ENCODE data around the gene DLEC1.

Gene DLEC1

DNA sequence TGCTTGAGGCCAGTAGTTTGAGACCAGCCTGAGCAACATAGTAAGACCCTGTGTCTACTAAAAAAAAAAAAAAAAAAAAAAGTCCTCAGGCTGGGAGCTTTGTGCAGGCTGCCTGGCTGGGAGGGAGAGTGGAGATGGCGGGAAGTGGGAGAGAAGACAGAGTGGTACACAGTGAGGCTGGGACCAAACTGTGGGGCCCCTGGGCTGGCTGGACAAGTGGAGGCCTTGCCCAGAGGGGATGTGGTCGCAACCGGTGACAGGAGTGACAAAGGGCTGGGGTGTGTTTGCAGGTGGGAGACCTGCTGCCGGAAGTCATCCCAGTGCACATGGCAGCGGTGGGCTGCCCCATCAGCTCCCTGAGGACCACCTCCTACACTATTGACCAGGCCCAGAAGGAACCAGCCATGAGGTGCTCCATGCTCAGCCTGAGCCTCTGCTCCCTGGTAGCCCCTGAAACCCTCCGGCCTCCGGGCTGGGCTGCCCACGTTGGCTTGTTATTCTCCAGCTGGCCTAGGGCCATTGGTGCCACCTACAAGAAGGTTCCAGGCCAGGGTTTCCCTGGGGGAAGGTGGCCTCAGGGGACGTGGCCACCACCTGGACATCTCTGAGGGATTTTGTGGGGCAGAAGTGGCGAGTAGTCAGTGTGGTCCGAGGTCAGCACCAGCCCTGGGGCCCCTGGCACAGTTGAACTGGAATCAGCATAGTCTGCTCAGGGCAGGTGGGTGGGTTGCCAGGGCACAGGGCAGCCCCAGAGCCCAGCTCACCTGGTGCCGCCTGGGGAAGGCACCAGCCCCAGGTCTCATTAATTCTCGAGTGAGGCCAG lies 75.3 kb downstream of the DLEC1 start:
- no peak for DNase-seq

DNA sequence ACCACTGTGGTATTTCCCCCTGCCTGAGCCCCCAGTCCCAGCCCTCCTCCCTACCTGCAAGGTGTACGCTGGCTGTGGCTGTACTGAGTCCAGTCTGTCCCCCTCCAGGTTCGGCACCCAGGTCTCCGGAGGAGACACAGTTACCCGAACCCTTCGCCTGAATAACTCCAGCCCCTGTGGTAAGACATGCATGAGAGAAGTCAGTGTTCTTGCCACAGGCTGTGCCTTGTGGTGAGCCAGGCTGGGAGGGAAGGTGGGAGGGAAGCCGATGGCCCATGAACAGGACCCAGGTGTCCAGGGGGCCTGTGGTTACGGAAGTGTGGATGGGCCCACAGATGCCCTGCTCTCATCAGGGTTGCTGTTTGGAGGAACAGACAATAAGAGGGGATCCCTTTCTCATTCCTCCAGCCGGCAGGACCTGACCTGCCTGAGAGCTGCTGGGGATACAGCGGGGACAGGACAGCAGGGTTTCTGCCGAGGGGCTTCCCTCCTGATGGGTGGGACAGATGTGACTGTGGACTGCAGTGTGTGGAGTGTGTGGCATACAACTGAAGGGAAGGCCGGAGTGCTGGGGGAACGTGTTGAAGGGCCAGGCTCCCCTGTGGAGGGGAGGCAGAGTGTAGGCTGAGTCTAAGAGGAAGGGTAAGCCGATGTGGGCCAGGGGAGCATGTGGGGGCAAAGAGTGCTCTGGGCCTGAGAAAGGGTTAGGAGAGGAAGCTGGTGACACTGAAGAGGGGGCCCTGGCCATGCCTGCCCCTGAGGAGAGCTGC lies 76.1 kb downstream of the DLEC1 start:
- peak; percentile 1 for DNase-seq

DNA sequence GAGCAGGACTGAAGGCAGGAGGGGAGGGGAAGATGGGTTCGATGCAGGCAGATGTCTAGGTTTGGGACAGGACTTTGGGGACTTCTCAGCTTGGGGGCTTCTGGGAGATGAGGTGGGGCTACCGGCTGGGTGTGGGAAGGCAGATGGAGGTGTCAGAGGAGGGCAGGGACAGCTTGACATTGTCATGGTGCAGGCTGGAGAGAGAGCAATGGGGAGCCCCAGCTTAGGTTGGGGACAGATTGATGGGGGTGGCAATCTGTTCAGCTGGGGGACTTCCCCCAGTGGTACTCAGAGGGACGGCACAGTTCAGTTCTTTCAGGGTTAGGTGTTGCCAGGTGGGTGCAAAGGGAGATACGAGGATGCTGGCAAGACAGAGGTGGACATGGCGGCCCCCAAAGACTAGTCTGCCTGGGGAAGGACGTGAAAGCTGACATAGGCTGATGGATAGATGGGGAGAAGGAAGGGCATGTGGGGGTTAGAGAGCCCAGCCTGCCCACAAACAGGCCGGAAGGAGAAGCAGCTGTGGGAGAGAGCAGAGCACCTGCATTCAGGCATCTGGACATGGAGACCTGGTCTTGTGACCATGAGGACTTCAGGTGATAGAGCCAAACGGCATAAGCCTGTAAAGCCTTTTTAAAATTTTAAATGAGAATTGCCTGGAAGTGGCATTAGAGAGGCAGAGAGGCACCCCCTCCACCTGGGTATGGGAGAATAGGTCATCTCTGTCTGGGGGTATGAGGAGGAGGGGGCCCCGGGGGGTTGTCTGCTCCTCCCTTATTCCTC lies 76.8 kb downstream of the DLEC1 start:
- DNase-seq, result no peak

DNA sequence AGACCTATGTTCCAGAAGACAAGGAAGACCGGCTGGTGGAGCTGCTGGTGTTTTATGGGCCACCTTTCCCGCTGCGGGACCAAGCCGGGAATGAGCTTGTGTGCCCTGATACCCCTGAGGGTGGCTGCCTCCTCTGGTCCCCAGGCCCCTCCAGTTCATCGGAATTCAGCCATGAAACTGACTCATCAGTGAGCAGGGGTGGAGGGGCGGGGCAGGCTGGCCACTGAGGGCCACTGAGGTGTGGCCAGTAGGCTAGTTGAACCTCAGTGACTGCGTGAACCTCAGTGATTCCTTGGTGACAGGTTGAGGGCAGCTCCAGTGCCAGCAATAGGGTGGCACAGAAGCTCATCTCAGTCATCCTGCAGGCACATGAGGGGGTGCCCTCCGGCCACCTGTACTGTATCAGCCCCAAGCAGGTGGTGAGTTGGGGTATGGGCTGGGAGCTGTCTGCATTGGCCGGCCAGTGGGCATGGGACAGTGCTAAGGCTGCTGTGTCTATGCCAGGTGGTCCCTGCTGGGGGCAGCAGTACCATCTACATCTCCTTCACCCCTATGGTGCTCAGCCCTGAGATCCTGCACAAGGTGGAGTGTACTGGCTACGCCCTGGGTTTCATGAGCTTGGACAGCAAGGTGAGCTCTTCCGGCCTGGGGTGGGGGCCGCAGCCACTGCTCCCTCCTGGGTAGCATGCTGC lies 77.6 kb downstream of the DLEC1 start:
- DNase-seq, result no peak

DNA sequence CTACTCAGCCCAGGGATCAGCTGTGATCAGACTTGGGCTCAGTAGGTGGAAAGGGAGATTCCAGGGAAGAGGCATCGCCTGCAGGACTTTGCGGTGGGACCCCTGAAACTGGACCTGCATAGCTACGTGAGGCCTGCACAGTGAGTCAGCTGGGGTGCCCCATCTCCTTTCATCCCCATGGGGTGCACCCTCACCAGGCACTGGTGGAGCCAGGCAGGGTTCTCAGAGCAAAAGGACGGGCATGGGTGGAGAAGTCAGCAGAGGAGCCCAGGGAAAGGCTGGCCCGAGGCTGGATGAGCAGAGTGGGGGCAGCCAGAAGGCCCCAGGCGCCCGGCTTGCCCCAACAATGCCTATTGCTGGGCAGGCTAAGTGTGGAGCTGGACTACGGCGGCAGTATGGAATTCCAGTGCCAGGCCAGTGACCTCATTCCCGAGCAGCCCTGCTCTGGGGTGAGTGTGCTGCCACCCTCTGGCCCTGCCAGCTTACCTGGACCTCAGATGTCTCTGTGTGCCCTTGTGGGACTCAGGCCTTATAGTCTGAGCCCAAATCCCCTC lies 78.2 kb downstream of the DLEC1 start:
- DNase-seq, result no peak

DNA sequence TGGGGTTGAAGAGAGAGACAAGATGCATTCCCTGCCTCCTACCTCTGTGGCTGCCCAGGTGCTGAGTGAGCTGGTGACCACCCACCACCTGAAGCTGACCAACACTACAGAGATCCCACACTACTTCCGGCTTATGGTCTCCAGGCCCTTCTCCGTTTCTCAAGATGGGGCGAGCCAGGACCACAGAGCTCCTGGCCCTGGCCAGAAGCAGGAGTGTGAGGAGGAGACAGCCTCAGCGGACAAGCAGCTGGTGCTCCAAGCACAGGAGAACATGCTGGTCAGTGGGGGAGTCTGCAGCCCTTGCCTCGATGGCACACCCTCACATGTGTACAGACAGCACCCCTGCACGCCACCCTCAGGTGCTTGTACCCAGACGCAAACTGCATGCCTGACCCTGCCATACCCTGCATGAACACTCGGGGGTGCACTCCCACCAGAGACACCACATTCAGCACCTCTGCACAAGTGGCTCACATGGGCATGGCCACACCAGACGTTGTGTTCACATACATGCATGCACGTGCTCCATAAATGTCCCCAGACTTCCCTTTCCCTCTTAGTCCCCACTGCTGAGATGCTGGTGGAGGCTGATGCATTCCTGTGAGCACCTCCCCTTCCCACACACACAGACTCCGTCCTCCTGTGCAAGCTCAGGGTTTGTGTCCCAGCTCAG lies 78.9 kb downstream of the DLEC1 start:
- peak; percentile 37 for DNase-seq

DNA sequence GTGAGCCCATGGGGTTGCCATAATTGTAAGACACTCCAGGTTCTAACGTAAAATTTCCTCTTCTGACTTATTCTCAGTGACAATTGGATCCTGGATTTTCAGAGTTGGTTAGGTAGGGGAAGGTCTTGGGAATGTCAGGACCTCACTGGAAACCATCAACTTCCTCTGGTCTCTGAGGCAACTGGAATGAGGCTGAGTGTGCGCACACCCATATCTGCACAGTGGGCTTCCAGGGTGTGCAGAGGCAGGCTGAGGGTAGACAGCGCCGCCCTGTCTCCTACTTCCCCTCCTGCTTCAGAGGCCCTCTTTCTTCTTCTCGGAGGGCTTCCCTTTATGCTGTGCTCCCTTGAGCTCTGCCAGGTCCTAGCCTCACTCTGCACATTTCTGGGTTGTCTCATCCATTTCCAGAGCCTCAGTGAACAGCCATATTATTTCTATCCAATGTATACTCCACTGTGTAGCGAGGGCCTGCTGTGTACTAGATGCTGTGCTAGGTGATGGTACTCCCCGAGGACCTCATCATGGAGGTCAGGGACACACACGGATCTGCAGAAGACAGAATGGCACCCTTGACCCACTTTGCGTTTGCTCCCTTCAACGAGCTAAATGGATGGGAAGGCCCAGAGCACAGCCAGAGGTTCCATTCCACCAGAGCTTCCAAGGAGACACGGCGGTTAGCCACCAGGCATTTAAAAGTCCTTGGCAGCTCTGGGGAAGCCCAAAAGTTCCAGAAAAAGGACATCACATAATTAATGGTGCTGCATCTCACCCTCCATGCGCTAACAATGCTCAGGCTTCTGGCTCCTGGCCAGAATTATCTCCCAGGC lies 79.6 kb downstream of the DLEC1 start:
- no peak for DNase-seq

DNA sequence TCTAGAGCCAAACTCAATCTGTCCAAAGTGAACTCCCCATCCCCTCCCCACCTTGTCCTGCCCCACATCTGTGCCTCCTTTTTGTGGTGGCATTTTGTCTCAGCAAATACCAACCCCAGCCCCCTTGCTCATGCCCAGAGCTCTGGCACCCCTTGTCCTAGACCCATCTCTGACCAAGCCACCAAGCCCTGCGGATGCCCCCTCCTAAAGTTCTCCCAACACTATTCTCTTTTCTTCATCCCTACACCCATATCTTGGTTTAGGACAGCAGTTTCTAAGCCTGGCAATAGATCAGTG lies 80.2 kb downstream of the DLEC1 start:
- DNase-seq, result no peak

DNA sequence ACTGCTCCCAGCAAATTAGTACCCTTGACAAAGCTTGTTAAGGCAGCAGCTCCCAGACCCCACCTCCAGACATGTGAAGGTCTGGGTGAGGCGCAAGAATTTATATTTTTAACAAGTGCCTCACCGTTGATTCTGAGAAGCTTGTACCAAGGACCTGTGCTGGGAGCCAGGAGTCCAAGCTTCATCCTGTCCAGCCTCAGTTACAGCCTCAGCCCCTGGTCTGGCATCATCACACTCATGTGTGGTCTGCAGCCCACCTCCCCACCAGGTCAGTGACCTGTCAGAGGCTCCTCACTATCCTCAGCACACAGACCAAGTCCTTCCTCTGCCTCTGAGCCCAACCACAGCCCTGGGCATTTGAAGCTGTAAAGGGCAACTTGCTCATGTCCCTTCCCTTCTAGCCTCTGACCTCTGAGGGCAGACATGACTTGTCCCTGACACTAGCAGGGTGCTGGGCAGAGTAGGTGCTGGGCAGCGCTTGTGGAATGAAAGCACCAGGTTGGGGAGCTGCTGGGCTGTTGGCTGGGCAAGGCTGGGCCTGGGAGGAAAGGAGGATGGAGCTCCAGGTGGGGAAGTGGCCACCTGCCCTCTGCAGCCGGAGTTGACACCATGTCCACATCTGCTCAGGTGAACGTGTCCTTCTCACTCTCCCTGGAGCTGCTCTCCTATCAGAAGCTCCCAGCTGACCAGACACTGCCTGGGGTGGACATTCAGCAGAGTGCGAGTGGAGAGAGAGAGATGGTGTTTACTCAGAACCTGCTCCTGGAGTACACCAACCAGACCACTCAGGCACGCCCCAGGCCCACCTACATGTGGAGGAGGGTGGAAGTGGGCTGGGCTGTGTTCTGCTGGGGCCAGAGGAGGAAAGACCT lies 81.0 kb downstream of the DLEC1 start:
- no peak for DNase-seq

DNA sequence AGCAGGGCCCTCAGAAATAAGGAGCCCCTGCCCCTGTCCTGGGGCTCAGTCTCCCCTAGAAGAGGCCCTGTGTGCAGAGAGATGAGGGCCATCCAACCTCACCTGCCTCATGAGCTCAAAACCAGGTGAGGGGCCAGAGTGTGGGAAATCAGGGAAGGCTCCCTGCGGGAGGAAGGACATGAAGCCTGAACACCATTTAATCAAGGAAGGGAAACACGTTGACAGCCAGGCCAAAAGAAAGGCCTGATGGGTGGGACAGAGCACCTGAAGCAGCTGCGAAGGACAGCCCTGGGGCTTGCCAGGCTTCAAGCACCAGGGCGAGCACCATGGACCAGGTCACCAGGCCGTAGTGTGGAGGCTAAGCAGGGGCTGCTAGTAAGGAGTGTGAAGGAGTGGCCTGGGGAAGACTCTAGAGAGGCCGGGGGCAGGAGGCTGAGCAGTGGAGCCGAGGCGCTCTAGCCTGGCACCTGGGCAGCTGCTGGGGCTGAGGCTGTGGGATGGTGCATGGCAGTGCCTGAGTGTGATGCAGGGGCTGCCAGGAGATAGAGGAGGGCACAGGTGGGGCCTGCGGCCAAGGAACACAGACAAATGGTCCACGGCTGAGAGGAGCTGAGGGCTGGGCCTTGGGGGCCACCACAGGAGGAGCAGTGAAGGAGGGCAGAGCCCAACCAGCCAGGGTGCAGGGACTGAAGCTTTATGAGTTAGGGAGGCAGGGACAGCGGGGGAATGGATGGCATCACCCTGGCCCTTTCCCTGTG lies 81.9 kb downstream of the DLEC1 start:
- DNase-seq, result no peak

DNA sequence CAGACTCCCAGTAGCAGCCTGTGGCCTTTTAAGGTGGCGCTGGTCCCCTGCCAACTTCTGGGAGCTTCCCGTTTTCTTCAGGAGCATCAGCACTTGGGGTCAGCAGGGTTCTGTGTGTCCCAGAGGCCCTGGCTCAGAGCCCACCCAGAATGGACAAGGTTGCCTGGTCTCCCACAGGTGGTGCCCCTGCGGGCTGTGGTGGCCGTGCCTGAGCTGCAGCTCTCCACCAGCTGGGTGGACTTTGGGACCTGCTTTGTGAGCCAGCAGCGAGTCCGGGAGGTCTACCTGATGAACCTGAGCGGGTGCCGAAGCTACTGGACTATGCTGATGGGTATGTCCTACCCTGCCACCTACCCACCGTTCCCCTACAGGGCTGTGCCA lies 82.4 kb downstream of the DLEC1 start:
- DNase-seq, result no peak

DNA sequence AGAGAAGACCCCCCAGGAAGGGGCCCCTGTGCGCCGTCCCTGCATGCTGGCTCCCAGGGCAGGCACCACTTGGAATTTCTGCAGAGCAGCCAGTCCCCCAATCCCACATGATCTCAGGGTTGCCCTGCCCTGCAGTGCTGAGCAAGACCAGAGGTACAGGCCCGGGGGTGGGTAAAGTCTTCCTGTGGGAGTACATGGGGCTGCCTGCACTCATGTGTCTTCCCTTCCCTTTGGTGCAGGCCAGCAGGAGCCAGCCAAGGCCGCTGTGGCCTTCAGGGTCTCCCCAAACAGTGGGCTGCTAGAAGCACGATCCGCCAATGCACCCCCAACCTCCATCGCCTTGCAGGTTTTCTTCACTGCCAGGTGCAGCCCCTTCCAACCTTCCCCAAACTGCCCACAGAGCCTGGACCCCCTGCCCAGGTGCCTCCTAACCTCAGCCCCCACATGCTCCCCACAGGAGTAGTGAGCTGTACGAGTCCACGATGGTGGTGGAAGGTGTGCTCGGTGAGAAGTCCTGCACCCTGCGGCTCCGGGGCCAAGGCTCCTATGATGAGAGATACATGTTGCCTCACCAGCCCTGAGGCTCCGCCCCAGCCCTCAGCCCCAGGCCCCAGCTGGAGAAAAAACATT lies 82.9 kb downstream of the DLEC1 start:
- no peak for DNase-seq

DNA sequence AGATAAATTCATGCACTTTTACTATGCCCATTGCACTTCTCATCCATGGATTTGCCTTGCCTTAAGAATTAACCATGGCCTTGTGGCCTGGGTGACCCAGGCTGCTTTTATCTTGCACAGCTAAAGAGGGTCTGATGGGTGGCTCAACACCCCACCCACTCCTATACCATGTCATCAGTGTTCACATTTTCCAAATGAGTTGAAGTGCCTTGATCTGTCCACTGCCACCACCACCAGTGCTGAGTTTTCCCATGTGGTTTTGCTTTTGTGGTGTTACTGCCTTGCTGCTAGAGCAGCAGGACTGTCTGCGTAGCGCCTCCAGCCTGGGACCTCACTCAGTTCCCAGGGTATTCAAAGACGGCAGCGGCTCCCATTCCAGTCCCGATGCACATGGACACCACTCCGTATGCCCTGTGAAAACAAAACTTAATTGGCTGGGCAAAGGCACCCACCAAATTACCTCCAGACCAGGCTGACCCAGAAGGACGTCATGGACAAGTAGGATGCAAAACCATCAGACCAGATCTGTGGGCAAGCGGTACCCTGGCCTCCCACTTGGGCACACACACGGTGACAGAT lies 83.8 kb downstream of the DLEC1 start:
- DNase-seq, result no peak

DNA sequence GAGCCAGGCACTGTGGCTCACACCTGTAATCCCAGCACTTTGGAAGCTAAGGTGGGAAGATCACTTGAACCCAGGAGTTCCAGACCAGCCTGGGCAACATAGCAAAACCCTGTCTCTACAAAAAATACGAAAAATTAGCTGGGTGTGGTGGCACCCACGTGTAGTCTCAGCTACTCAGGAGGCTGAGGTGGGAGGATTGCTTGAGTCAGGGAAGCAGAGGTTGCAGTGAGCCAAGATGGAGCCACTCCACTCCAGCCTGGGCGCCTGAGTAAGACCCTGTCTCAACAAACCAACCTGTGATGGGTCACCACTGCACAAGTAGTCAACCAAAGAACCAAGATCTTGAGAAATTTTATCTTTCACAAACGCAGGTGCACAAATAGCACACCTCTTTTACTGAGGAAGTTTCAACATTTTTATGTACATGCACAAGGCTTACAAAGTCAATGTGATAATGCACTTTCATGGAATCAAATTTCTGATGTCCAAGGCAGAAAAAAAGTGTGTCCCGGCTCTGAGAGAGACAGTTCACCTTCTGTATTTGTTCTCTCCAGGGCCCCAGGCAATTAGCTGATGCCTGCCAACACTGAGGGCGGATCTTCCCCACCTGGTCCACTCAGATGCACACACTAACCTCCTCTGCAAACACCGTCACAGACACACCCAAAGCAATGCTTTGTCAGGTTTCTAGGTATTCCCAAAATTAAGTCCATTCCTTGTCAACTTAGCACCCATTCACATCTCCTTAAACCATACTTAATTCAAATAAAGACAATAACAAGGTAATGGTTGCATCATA lies 85.5 kb downstream of the DLEC1 start:
- DNase-seq, result no peak

DNA sequence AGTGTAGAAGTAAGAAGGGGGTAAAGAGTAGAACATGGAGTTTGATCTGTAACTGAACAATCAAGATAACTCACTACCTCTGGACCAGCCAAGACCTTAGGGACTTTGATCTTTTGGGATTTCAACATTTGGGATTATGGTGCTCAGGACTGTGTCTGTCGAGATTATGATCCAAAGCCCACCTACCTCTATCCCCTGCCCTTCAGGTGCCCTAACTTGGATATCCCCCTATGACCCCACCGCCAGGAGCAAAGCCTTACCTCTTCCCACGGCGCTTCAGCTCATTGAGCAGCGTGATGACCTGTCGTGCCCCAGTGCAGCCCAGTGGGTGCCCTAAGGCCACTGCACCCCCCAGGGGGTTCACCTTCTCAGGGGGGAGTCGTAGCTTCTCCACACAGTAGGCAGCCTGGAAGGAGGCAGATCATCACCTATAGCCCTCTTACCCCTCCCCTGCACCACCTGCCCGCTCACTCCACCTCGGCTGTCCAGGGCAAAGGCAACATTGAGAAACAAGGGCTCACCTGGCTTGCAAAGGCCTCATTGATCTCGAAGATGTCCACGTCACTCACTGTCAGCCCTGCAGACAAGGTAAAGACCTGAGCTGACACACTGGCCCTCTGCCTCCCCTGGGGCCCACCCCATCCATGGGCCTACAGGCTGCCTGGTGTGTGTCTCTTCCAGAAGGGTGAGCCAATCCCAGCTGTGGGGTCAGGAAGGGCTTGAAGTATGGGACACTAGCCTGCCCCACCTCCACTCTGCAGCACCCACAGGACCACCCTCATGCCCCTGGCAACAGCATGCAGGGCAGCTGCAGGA lies 86.5 kb downstream of the DLEC1 start:
- DNase-seq, result no peak

DNA sequence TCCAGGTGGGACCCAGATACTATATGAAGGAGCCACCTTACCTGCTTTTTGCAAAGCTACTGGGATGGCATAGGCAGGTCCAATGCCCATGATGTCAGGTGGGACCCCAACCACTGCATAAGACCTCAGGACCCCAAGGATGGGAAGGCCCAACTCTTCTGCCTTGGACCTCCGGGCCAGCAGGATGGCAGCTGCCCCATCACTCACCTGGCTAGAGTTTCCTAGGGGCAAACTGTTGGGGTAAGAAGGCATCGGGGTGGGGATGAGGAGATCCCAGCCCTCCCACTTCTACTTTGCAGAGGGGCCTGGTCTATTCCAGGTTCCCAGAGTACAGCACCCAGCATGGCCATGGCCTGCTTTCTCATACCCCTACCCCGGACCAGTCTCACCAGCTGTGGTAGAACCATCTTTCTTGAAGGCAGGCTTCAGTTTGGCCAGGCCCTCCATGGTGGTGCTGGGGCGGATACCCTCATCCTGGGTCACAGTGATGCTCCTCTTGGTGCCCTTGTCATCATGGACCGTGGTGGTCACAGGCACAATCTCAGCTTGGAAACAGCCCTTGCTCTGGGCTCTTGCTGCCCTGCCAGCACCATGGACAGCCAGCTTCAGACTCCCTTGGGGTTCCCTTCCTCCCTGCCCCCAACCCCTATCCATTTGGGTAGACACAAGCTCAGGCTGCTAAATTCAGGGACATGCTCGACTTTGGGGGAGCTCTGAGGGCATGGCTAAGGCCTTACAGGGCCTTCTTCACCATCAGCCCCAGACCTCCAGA lies 87.3 kb downstream of the DLEC1 start:
- DNase-seq, result no peak
